ENCODE measurements around the gene TNFRSF4.

TNFRSF4 gene

GRCh38 chr1:1228596-1229321 is 14.8 kb upstream of the TNFRSF4 start:
- TF ChIP-seq ARNT (IDR thresholded peaks at IDR 0.05): no peak
- no peak for TF ChIP-seq FOXA1 (IDR thresholded peaks at IDR 0.05)
- TF ChIP-seq FOXM1 (IDR thresholded peaks at IDR 0.05; ENCODE audit: borderline replicate concordance): no peak
- TF ChIP-seq ELF4 (IDR thresholded peaks at IDR 0.05): no peak
- no peak for TF ChIP-seq FOXK2 (IDR thresholded peaks at IDR 0.05)
- POLR2A ChIA-PET: no interaction called here
- CTCF ChIA-PET: no interaction called here
- no peak for DNase-seq (ENCODE audit: extremely low spot score)

DNA sequence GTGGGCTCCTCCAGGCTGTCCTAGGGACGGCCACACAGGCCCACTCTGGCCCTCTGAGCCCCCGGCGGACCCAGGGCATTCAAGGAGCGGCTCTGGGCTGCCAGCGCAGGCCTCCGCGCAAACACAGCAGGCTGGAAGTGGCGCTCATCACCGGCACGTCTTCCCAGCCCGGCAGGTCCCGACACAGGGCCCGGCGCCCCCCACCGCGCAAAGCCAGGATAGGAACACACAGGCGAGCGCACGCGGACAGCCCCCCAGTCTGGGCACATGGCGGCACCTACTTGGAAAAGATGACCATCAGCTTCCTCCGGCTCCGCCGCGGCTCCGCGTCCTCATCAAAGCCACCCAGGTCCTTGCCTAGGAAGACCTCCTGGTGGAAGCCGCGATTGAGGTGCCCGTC is 14.2 kb upstream of the TNFRSF4 start:
- DNase-seq (ENCODE audit: extremely low spot score): no peak
- ChIA-PET CTCF (interaction anchor here (0.5 kb wide), 1 partner anchor 72 kb away, joined by 3 read pairs; no protein-coding TSS in a partner anchor), POLR2A (no interaction called here)
- TF ChIP-seq ELF4 (IDR thresholded peaks at IDR 0.05): no peak
- no peak for TF ChIP-seq ZNF384 (IDR thresholded peaks at IDR 0.05)
- TF ChIP-seq HDGF (IDR thresholded peaks at IDR 0.05; ENCODE audit: borderline replicate concordance): no peak
- TF ChIP-seq TARDBP (IDR thresholded peaks at IDR 0.05): no peak
- TF ChIP-seq ARNT (IDR thresholded peaks at IDR 0.05): no peak
- no peak for TF ChIP-seq NFRKB (IDR thresholded peaks at IDR 0.05)

- POLR2A ChIA-PET: no interaction called here
- TF ChIP-seq SP1 (IDR thresholded peaks at IDR 0.05): no peak
- TF ChIP-seq, protein P1, sequence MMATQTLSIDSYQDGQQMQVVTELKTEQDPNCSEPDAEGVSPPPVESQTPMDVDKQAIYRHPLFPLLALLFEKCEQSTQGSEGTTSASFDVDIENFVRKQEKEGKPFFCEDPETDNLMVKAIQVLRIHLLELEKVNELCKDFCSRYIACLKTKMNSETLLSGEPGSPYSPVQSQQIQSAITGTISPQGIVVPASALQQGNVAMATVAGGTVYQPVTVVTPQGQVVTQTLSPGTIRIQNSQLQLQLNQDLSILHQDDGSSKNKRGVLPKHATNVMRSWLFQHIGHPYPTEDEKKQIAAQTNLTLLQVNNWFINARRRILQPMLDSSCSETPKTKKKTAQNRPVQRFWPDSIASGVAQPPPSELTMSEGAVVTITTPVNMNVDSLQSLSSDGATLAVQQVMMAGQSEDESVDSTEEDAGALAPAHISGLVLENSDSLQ (IDR thresholded peaks at IDR 0.05): no peak
- no peak for TF ChIP-seq HDGF (IDR thresholded peaks at IDR 0.05; ENCODE audit: borderline replicate concordance)
- no peak for TF ChIP-seq L3MBTL2 (conservative IDR thresholded peaks at IDR 0.05)
- no peak for TF ChIP-seq FOXM1 (IDR thresholded peaks at IDR 0.05; ENCODE audit: borderline replicate concordance)
- TF ChIP-seq TARDBP (IDR thresholded peaks at IDR 0.05): no peak
- no peak for TF ChIP-seq FOXA1 (IDR thresholded peaks at IDR 0.05)
- TF ChIP-seq BHLHE40 (IDR thresholded peaks at IDR 0.05; ENCODE audit: borderline replicate concordance): no peak
- no peak for TF ChIP-seq CTBP1 (IDR thresholded peaks at IDR 0.05; ENCODE audit: borderline replicate concordance)
- TF ChIP-seq FOXK2 (IDR thresholded peaks at IDR 0.05): no peak
- TF ChIP-seq ELF4 (IDR thresholded peaks at IDR 0.05): no peak
- no peak for TF ChIP-seq SUZ12 (IDR thresholded peaks at IDR 0.05)
- no peak for TF ChIP-seq LEF1 (IDR thresholded peaks at IDR 0.05; ENCODE audit: borderline replicate concordance)
- TF ChIP-seq NFRKB (IDR thresholded peaks at IDR 0.05): no peak
- DNase-seq (ENCODE audit: extremely low spot score): no peak
Observed at GRCh38 chr1:1227386-1227785, 13.4 kb upstream of the TNFRSF4 start.

GRCh38 chr1:1226566-1227362 is 12.8 kb upstream of the TNFRSF4 start:
- ChIA-PET CTCF (no interaction called here), POLR2A (no interaction called here)
- TF ChIP-seq, protein P1 (IDR thresholded peaks at IDR 0.05): no peak
- no peak for TF ChIP-seq ELF4 (IDR thresholded peaks at IDR 0.05)
- TF ChIP-seq ARNT (IDR thresholded peaks at IDR 0.05): no peak
- TF ChIP-seq LEF1 (IDR thresholded peaks at IDR 0.05; ENCODE audit: borderline replicate concordance): no peak
- no peak for TF ChIP-seq NFRKB (IDR thresholded peaks at IDR 0.05)
- no peak for TF ChIP-seq BHLHE40 (IDR thresholded peaks at IDR 0.05; ENCODE audit: borderline replicate concordance)
- TF ChIP-seq L3MBTL2 (conservative IDR thresholded peaks at IDR 0.05): no peak
- TF ChIP-seq FOXK2 (IDR thresholded peaks at IDR 0.05): no peak
- no peak for DNase-seq (ENCODE audit: extremely low spot score)

More at GRCh38 chr1:1227386-1227785, 13.4 kb upstream of the TNFRSF4 start:
- CTCF ChIA-PET: interaction anchor here (0.5 kb wide), 1 partner anchor 73 kb away, joined by 3 read pairs; no protein-coding TSS in a partner anchor

- ChIA-PET CTCF (no interaction called here), POLR2A (no interaction called here)
- TF ChIP-seq SUZ12 (IDR thresholded peaks at IDR 0.05) (no peak), LEF1 (IDR thresholded peaks at IDR 0.05; ENCODE audit: borderline replicate concordance) (no peak), ELF4 (IDR thresholded peaks at IDR 0.05) (no peak), BHLHE40 (IDR thresholded peaks at IDR 0.05; ENCODE audit: borderline replicate concordance) (no peak), NFRKB (IDR thresholded peaks at IDR 0.05) (no peak), FOXM1 (IDR thresholded peaks at IDR 0.05; ENCODE audit: borderline replicate concordance) (no peak), HDGF (IDR thresholded peaks at IDR 0.05; ENCODE audit: borderline replicate concordance) (no peak), ZNF384 (IDR thresholded peaks at IDR 0.05) (no peak), FOXA1 (IDR thresholded peaks at IDR 0.05) (no peak), CTBP1 (IDR thresholded peaks at IDR 0.05; ENCODE audit: borderline replicate concordance) (no peak), SP1 (IDR thresholded peaks at IDR 0.05) (no peak), TARDBP (IDR thresholded peaks at IDR 0.05) (no peak), ARNT (IDR thresholded peaks at IDR 0.05) (no peak), L3MBTL2 (conservative IDR thresholded peaks at IDR 0.05) (no peak), FOXK2 (IDR thresholded peaks at IDR 0.05) (no peak)
- TF ChIP-seq, protein P1 (IDR thresholded peaks at IDR 0.05): no peak
- no peak for DNase-seq (ENCODE audit: extremely low spot score)
Observed at GRCh38 chr1:1225913-1226312, 12.0 kb upstream of the TNFRSF4 start.

DNA sequence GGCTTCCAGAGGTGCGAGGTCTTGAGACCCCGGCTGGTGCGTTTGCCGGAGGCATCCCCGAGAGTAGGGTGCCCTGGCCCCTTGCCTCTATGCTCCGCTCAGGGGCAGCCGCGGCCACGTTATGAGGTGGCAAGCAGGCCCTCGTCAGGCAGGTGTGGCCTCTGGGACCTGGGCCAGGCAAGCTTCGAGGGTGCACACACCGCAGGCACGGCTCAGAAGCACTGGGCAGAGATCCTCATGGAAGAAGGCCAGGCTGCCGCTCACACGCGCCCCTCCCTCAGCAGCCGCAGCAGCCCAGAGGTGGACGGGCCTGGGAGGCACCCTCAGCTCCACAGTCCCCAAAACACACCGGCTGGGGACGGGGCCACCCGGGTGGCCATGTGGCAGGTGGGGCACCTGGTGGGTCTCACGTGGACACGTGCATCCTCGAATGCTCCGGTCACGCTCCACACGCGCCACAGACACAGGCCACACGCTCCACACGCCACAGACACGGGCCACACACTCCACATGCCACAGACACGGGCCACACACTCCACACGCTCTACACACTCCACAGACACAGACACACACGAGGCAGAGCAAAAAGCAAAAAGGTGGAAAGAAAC is 11.4 kb upstream of the TNFRSF4 start:
- TF ChIP-seq L3MBTL2 (conservative IDR thresholded peaks at IDR 0.05): no peak
- CTCF ChIA-PET: no interaction called here
- POLR2A ChIA-PET: no interaction called here
- DNase-seq (ENCODE audit: extremely low spot score): no peak
